ENCODE data around the gene GMEB1.

The GMEB1 gene

GRCh38 chr1:28755701-28756100 lies 87.1 kb downstream of the GMEB1 start:
- DNase-seq = no peak

GRCh38 chr1:28756846-28757245 lies 88.3 kb downstream of the GMEB1 start:
- DNase-seq = peak; percentile 17

- no peak for DNase-seq
Measured at GRCh38 chr1:28758420-28758819, 89.8 kb downstream of the GMEB1 start.

- no peak for DNase-seq
Measured at GRCh38 chr1:28759257-28759656, 90.7 kb downstream of the GMEB1 start.

- no peak for DNase-seq
Measured at GRCh38 chr1:28761189-28761588, 92.6 kb downstream of the GMEB1 start.

- DNase-seq = no peak
Measured at GRCh38 chr1:28766532-28767183, 98.1 kb downstream of the GMEB1 start.
